ENCODE results near the gene SLC13A3.

The SLC13A3 gene

DNA sequence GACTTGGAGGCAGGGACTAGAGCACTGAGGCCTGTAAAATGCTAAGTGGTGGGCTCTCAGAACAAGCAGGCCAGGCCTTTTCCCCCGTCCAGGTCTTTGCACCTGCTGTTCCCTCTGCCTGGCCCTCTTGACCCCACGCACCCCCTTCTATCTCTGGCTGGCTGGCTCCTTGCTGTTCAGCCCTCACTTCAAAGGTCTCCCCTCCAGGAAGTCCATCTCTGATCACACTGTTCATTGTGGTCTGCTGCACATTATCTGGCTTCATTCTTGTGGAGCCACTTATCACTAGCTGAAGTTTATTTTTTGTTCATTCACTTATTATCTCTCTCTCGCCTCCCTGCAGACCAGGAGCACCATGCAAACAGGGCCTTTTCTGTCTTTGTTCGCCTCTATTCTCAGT lies 24.5 kb downstream of the SLC13A3 start:
- no peak for DNase-seq (ENCODE audit: low read depth)
- TF ChIP-seq CTCF (IDR thresholded peaks at IDR 0.05; ENCODE audit: control insufficient read depth, insufficient read depth, low read depth, low read length, missing control alignments) = no peak
- H3K4me3 ChIP-seq (ENCODE audit: control insufficient read depth, low read depth, low read length) = no peak overlapping the region

- TF ChIP-seq CTCF (IDR thresholded peaks at IDR 0.05; ENCODE audit: control insufficient read depth, insufficient read depth, low read depth, low read length, missing control alignments) = no peak
- DNase-seq (ENCODE audit: low read depth) = no peak
- H3K4me3 ChIP-seq (ENCODE audit: control insufficient read depth, low read depth, low read length) = no peak overlapping the region
Observed at GRCh38 chr20:46625875-46626373, 25.3 kb downstream of the SLC13A3 start.

- no peak overlapping the region for H3K4me3 ChIP-seq (ENCODE audit: control insufficient read depth, low read depth, low read length)
- no peak for DNase-seq (ENCODE audit: low read depth)
- no peak for TF ChIP-seq CTCF (IDR thresholded peaks at IDR 0.05; ENCODE audit: control insufficient read depth, insufficient read depth, low read depth, low read length, missing control alignments)
Observed at GRCh38 chr20:46624946-46625345, 26.3 kb downstream of the SLC13A3 start.

GRCh38 chr20:46622165-46622564 lies 29.1 kb downstream of the SLC13A3 start:
- TF ChIP-seq CTCF (IDR thresholded peaks at IDR 0.05; ENCODE audit: control insufficient read depth, insufficient read depth, low read depth, low read length, missing control alignments) = no peak
- no peak for DNase-seq (ENCODE audit: low read depth)
- H3K4me3 ChIP-seq (ENCODE audit: control insufficient read depth, low read depth, low read length) = no peak overlapping the region

DNA sequence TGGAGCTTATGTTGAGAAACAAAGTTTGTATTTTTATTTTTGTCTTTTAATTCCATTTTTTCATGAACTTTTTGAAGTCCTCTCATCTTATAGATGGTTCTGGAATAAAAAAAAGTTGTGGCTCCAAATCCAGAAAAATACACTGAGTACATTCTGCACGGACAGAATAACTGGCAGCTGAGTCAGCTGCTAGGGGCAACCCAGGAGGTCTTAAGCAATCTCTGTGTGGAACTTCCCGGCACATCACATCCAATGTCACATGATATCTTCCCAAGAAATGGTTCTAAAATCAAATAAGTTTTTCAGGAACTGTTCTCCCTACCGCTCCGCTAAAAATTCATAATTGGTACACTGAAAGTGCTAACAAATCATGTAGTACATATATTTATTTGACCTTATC lies 29.8 kb downstream of the SLC13A3 start:
- no peak overlapping the region for H3K4me3 ChIP-seq (ENCODE audit: control insufficient read depth, low read depth, low read length)
- peak; percentile 27 for DNase-seq (ENCODE audit: low read depth)
- TF ChIP-seq CTCF (IDR thresholded peaks at IDR 0.05; ENCODE audit: control insufficient read depth, insufficient read depth, low read depth, low read length, missing control alignments) = no peak

DNA sequence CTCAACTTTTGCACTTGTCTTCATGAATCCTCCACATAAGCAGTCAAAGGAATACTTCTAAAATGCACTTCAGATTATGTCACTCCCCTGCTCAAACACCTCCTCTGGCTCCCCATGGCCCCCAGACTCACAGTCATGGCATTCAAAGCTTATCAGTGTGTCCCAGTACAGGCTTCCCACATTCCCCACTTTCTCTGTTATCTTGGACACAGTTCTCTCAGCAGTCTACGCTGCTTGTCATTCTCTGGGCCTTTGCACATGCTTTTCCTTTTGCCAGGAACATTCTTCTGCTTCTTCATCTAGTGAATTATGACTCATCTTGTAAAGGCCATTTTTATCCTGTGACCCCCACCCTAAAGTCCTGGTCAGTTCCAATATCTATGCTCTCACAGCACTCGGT lies 31.8 kb downstream of the SLC13A3 start:
- DNase-seq (ENCODE audit: low read depth) = no peak
- TF ChIP-seq CTCF (IDR thresholded peaks at IDR 0.05; ENCODE audit: control insufficient read depth, insufficient read depth, low read depth, low read length, missing control alignments) = no peak
- no peak overlapping the region for H3K4me3 ChIP-seq (ENCODE audit: control insufficient read depth, low read depth, low read length)

Measured in AG09309 (cell line).